HG03469 (cell line): ENCODE data around the gene HIF3A.
"Not testable (repeated sequence)": the region's sequence is repeated elsewhere in the genome, so short reads cannot be mapped to it uniquely, and the experiment has no call there.

Experiments used
- ATAC-seq: cut with Tn5 transposase; IDR thresholded peaks from one replicate; pipeline ENCODE4 v1.9.1; 2021; ENCODE audit warnings: mild to moderate bottlenecking, moderate library complexity, moderate number of reproducible peaks; ENCODE audit not compliant: unreplicated experiment

The HIF3A gene

GRCh38 chr19:46291829-46292228, 5.0 kb upstream of the HIF3A start:
- ATAC-seq: no peak

GRCh38 chr19:46294494-46294893, 2.3 kb upstream of the HIF3A start:
- ATAC-seq: no peak

GRCh38 chr19:46295401-46296201, 1.2 kb upstream of the HIF3A start:
- no peak for ATAC-seq

GRCh38 chr19:46296202-46296480, 701 bp upstream of the HIF3A start:
- no peak for ATAC-seq

DNA sequence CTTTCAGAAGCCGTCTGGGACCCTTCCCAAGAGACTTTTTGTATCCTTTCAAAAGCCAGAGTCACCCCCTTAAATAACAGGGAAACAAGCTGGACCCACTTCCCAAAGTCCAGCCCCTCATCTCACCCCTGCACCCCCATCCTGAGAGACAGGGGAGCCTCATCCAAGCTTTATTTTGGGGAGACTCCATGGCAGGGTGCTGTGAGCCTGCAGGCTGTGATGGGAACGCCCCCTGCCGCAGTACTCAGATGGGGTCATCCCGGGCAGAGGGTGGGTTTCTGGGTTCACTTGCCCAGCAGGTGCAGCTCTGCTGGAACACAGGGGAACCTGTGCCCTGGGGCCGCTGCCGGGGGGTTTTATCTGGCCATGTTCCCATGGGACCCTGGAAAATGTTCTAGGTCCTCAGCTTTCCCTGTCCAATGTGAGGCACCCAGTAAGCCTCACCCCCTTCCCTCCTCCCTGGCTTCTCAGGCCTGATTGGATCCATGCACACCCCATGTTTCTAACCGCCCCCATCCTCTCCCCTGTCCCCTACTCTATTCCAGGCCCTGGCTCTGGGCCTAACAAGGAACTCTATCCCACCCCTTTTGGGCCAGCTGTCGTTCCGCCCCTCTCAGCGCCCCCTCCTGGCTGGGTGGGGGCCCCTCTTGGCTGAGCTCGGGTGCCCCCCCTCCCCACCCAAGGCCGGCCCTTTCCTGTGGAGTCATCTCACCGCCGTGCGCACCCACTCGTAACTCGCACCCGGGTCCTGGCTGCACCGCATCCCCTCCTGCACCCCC, 1.0 kb downstream of the HIF3A start:
- no peak for ATAC-seq

- ATAC-seq: no peak
Observed at GRCh38 chr19:46298479-46299003, 1.7 kb downstream of the HIF3A start.

GRCh38 chr19:46299004-46299509, 2.2 kb downstream of the HIF3A start:
- no peak for ATAC-seq

GRCh38 chr19:46299695-46300094, 2.9 kb downstream of the HIF3A start:
- ATAC-seq: no peak

- no peak for ATAC-seq
Observed at GRCh38 chr19:46303322-46303690, 6.5 kb downstream of the HIF3A start.

GRCh38 chr19:46303691-46304397, 7.0 kb downstream of the HIF3A start:
- ATAC-seq: no peak

DNA sequence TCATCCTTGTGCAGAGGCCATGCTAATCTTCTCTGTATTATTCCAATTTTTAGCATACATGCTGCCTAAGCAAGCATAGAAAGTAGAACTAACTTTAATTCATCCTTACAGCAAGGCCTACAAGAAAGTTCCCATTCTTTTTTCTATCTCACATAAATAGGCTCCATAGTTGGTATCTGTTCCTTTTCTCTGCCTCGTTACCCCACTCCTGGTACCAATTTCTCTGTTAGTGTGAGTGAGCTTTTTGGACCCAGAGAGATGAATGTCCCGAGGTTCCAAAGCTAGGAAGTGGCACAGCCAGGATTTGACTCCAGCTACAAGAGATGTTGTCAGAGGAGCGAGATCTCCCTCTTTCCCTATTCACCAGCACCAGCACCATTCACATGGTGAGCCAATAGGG, 9.7 kb downstream of the HIF3A start:
- ATAC-seq: no peak

- no peak for ATAC-seq
Observed at GRCh38 chr19:46308510-46308909, 11.7 kb downstream of the HIF3A start.

DNA sequence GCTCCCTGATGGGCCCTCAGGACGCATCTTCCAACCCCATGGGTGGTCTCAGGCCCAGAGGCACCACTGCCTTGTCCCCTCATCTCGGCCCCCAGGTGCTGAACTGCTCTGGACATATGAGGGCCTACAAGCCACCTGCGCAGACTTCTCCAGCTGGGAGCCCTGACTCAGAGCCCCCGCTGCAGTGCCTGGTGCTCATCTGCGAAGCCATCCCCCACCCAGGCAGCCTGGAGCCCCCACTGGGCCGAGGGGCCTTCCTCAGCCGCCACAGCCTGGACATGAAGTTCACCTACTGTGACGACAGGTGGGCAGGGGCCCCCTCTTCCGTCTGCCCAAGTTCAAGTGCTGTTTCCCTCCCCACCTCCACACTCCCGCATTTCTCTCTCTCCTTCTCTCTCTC, 12.2 kb downstream of the HIF3A start:
- no peak for ATAC-seq

DNA sequence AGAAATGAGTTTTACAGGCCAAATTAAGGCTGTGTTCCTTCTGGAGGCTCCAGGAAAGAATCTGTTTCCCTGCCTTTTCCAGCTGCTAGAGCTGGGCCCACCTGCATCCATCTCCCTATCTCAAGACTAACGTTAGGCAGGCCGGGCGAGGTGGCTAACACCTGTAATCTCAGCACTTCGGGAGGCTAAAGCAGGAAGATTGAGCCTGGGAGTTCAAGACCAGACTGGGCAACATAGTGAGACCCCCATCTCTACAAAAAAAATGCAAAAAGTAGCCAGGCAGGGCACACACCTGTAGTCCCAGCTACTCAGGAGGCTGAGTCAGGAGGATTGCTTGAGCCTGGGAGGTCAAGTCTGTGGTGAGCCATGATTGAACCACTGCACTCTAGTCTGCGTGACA, 14.6 kb downstream of the HIF3A start:
- no peak for ATAC-seq

DNA sequence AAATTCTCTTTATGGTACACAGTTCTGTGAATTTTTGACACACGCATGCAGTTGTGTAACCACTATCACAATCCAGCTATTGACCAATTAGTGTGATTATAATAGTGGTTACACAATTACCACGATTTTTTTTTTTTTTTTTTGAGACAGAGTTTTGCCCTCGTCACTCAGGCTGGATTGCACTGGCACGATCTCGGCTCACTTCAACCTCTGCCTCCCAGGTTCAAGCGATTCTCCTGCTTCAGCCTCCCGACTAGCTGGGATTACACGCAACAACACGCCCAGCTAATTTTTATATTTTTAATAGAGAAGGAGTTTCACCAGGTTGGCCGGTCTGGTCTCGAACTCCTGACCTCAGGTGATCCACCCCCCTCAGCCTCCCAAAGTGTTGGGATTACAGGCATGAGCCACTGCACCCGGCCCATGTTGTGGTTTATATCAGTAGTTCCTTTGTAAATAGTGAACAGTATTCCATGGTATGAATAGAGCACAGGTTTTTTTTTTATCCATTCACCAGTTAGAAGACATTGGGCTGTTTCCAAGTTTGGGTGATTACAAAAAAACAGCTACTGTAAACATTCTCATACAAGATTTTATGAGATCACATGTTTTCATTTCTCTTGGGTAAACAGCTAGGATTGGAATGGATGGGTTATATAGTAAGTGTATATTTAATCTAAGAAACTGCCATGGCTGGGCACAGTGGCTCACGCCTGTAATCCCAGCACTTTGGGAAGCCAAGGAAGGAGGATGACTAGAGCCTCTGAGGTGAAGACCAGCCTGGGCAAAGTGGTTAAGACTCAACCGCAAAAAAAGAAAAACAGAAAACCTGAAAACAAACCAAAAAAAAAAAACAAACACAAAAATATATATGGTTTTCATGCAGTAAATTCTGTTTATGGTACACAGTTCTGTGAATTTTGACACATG, 17.0 kb downstream of the HIF3A start:
- ATAC-seq: not testable (repeated sequence)

GRCh38 chr19:46317339-46317738, 20.5 kb downstream of the HIF3A start:
- no peak for ATAC-seq

- no peak for ATAC-seq
Observed at GRCh38 chr19:46319613-46320012, 22.8 kb downstream of the HIF3A start.

- ATAC-seq: no peak
Observed at GRCh38 chr19:46320559-46320958, 23.7 kb downstream of the HIF3A start.

DNA sequence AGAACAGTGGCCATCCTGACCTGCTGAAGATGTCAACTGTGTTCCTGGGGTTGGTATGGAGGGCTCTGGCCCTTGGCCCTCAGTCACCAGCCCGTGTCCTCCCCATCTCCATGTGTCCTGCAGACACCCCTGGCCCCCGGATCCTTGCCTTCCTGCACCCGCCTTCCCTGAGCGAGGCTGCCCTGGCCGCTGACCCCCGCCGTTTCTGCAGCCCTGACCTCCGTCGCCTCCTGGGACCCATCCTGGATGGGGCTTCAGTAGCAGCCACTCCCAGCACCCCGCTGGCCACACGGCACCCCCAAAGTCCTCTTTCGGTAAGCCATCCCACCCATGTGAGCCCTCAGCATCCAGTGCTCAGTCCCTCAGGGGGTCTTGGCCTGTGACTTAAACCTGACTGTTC, 24.8 kb downstream of the HIF3A start:
- no peak for ATAC-seq

DNA sequence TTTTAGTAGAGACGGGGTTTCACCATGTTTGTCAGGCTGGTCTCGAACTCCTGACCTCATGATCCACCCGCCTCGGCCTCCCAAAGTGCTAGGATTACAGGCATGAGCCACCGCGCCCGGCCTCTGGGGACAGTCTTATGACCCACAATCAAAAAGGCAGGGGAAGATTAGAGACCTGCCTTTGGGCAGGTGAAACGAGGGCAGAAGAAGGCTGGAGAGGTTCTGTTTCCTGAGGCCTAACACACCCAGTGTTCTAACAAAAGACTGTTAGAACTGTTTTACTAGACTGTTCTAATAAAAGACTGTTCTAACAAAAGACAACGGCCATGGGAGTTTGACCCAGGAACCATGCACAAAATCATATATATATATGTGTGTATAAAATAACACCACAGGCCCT, 26.4 kb downstream of the HIF3A start:
- not testable (repeated sequence) for ATAC-seq
